Caco-2 (cell line): ENCODE results near the gene CNGA4. TPM values are rescaled to one million over a fixed set of nuclear protein-coding genes. Genes with fewer than 3 reads are reported as not detected.

Experiments
- BruUV-seq: library from RNA; stranded (reverse); fragments of 400-500 nt; replicated peaks from 2 replicates; lab custom pipeline; 2021; lab: Mats Ljungman, UMichigan
- CTCF ChIA-PET: fragments of 300-600 bp; sonication (Branson Sonifier 250); formaldehyde crosslinking; loops from one replicate; lab custom pipeline; 2022; ENCODE audit warnings: antibody characterized with exemption; lab: Charles Lee
- POLR2A ChIA-PET: fragments of 300-600 bp; sonication (Branson Sonifier 250); formaldehyde crosslinking; loops from one replicate; lab custom pipeline; 2022; ENCODE audit warnings: antibody characterized with exemption; lab: Charles Lee
- DNase-seq, 2 experiments: peaks; one replicate each; pipeline versions ENCODE4 v3.0.0 to v3.0.0-alpha.2; 2020 to 2022
- H3K27me3 ChIP-seq: replicated peaks from 2 replicates; pipeline ENCODE4 v1.6.0; 2011; ENCODE audit warnings: low read length; ENCODE audit not compliant: control insufficient read depth, insufficient read depth
- H3K36me3 ChIP-seq: 2 replicates; pipeline ENCODE4 v1.5.1; 2011; ENCODE audit warnings: low read length; ENCODE audit not compliant: control insufficient read depth, insufficient read depth
- H3K4me1 ChIP-seq: fragments of 250-450 bp; sonication (Bioruptor Pico); 2 replicates; pipeline ENCODE4 v1.5.1; 2020; ENCODE audit warnings: mild to moderate bottlenecking
- H3K4me3 ChIP-seq: 2 replicates; pipeline ENCODE4 v1.5.1; 2011; ENCODE audit warnings: low read depth, mild to moderate bottlenecking, control low read depth, low read length
- H3K9me3 ChIP-seq: fragments of 250-450 bp; sonication (Bioruptor Pico); 2 replicates; pipeline ENCODE4 v1.5.1; 2020; ENCODE audit warnings: mild to moderate bottlenecking, moderate library complexity
- H3K27ac Mint-ChIP-seq: one replicate; pipeline ENCODE4 v1.8.0; 2022; ENCODE audit warnings: mixed read lengths; ENCODE audit not compliant: unreplicated experiment
- H3K27me3 Mint-ChIP-seq: one replicate; pipeline ENCODE4 v1.8.0; 2022; ENCODE audit warnings: mixed read lengths; ENCODE audit not compliant: insufficient read depth, unreplicated experiment
- H3K36me3 Mint-ChIP-seq: one replicate; pipeline ENCODE4 v1.8.0; 2022; ENCODE audit warnings: mild to moderate bottlenecking, mixed read lengths; ENCODE audit not compliant: insufficient read depth, unreplicated experiment
- H3K4me1 Mint-ChIP-seq: one replicate; pipeline ENCODE4 v1.8.0; 2022; ENCODE audit warnings: low read depth, mixed read lengths; ENCODE audit not compliant: unreplicated experiment
- H3K4me3 Mint-ChIP-seq: one replicate; pipeline ENCODE4 v1.8.0; 2022; ENCODE audit warnings: mild to moderate bottlenecking, moderate library complexity, mixed read lengths; ENCODE audit not compliant: unreplicated experiment
- H3K9me3 Mint-ChIP-seq: one replicate; pipeline ENCODE4 v1.8.0; 2022; ENCODE audit warnings: mixed read lengths; ENCODE audit not compliant: unreplicated experiment
- CTCF ChIP-seq, 2 experiments: fragments of 200-600 bp in 1 of 2; IDR thresholded peaks; 1 replicate in 1 of 2; 2 replicates in 1 of 2; pipeline versions ENCODE4 v1.5.1 to v1.8.0; 2011 to 2022; ENCODE audit warnings: antibody characterized with exemption in 1 of 2, control low read depth in 1 of 2, inconsistent platforms in 1 of 2, low read depth in 1 of 2, low read length in 1 of 2, mild to moderate bottlenecking in 1 of 2, moderate library complexity in 1 of 2; ENCODE audit not compliant: insufficient read depth in 1 of 2, severe bottlenecking in 1 of 2, unreplicated experiment in 1 of 2
- intact Hi-C: fragments of 100-400 bp; cut with micrococcal nuclease; formaldehyde crosslinking; loops from one replicate; pipeline ENCODE4 v1.10.0; 2022; ENCODE audit not compliant: unreplicated experiment
- total RNA-seq: library from RNA; stranded (reverse); gene quantifications from 2 replicates; pipeline ENCODE4 v1.2.3, GENCODE V29; 2022

The CNGA4 gene
- total RNA-seq, 1 experiment from 2014 or later = not detected

DNA sequence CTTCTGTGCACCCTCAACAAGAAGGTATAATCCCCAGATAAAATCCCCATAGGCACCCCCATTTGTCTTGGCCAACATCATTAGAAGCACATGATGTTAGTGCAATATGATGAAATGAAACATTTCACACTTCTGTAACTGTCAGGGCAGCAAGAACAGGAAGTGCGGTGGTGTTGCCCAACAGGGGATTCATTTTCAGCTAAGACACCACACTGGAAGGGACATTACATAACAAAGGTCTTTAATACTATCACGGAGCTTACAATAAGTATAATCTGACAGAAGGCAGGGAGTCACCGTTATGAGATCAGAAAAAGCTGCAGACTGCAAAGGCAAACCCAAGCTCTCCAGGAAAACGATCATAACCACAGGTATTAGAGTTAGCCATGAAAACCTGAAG, 37.9 kb upstream of the CNGA4 start:
- no peak for DNase-seq
- Mint-ChIP-seq H3K9me3 (no peaks in the 10 kb centered on the region), H3K4me3 (no peak overlapping the region), H3K36me3 (no peaks in the 10 kb centered on the region), H3K27me3 (peaks cover 5% of the 10 kb centered on the region), H3K4me1 (no peaks in the 10 kb centered on the region), H3K27ac (no peak overlapping the region)
- Histone ChIP-seq H3K27me3 (no peaks in the 10 kb centered on the region), H3K36me3 (peaks cover 5% of the 10 kb centered on the region; the same call in 1 of the 2 replicates), H3K4me3 (no peak overlapping the region), H3K4me1 (no peaks in the 10 kb centered on the region), H3K9me3 (no peaks in the 10 kb centered on the region)
- intact Hi-C loops = no loop called here
- POLR2A ChIA-PET = no interaction called here
- no TSS peak for BruUV-seq
- CTCF ChIA-PET = no interaction called here
- TF ChIP-seq CTCF (IDR thresholded peaks at IDR 0.05; ENCODE audit: insufficient read depth in 1 of 2, low read depth in 1 of 2, low read length in 1 of 2, severe bottlenecking in 1 of 2, unreplicated experiment in 1 of 2) = no peak

GRCh38 chr11:6201481-6201880, 37.4 kb upstream of the CNGA4 start:
- Mint-ChIP-seq H3K27me3 (peaks cover under 1% of the 10 kb centered on the region), H3K27ac (no peak overlapping the region), H3K4me1 (no peaks in the 10 kb centered on the region), H3K36me3 (no peaks in the 10 kb centered on the region), H3K4me3 (no peak overlapping the region), H3K9me3 (no peaks in the 10 kb centered on the region)
- DNase-seq = no peak
- ChIA-PET CTCF (no interaction called here), POLR2A (no interaction called here)
- Histone ChIP-seq H3K4me1 (no peaks in the 10 kb centered on the region), H3K9me3 (no peaks in the 10 kb centered on the region), H3K36me3 (peaks cover 5% of the 10 kb centered on the region; the same call in 1 of the 2 replicates), H3K27me3 (no peaks in the 10 kb centered on the region), H3K4me3 (no peak overlapping the region)
- intact Hi-C loops = no loop called here
- no peak for TF ChIP-seq CTCF (IDR thresholded peaks at IDR 0.05; ENCODE audit: insufficient read depth in 1 of 2, low read depth in 1 of 2, low read length in 1 of 2, severe bottlenecking in 1 of 2, unreplicated experiment in 1 of 2)
- no TSS peak for BruUV-seq

DNA sequence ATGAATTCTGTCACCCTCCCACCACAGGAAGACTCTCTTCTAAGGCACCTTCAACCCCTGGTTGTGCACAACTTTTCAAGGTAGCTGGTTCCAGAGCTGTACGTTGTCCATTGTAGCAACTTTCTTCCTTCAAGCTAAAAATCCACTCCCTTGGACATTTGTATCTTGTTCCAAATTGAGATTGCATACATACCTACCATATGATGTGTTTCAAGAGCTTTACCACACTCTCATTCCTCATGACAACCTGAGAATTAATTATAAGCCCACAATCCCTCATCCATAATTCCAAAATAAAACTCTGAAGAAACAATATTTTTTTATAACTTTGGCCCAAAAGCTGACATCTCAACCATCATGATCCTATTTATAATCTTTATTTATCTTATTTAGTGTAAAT, 36.8 kb upstream of the CNGA4 start:
- Mint-ChIP-seq H3K27me3 (no peaks in the 10 kb centered on the region), H3K27ac (no peak overlapping the region), H3K36me3 (no peaks in the 10 kb centered on the region), H3K4me1 (no peaks in the 10 kb centered on the region), H3K9me3 (no peaks in the 10 kb centered on the region), H3K4me3 (no peak overlapping the region)
- BruUV-seq = no TSS peak
- ChIA-PET CTCF (no interaction called here), POLR2A (no interaction called here)
- TF ChIP-seq CTCF (IDR thresholded peaks at IDR 0.05; ENCODE audit: insufficient read depth in 1 of 2, low read depth in 1 of 2, low read length in 1 of 2, severe bottlenecking in 1 of 2, unreplicated experiment in 1 of 2) = no peak
- H3K9me3 ChIP-seq = no peaks in the 10 kb centered on the region
- peaks cover 5% of the 10 kb centered on the region; the same call in 1 of the 2 replicates for H3K36me3 ChIP-seq
- intact Hi-C loops = no loop called here
- no peaks in the 10 kb centered on the region for H3K4me1 ChIP-seq
- H3K4me3 ChIP-seq = no peak overlapping the region
- DNase-seq = no peak
- no peaks in the 10 kb centered on the region for H3K27me3 ChIP-seq
